Erythroblast (primary cell): ENCODE measurements around the gene MEIS1.

Experiments used
- GATA1 ChIP-seq: IDR thresholded peaks from 2 replicates; pipeline ENCODE4 v1.6.1; 2011; ENCODE audit warnings: low read depth, mild to moderate bottlenecking, control low read depth, low read length, moderate library complexity
- POLR2A ChIP-seq: IDR thresholded peaks from 2 replicates; pipeline ENCODE4 v1.6.1; 2011; ENCODE audit warnings: mild to moderate bottlenecking, low read length

- TF ChIP-seq POLR2A (no peak), GATA1 (no peak)
Observed at GRCh38 chr2:66568650-66569300, 133.8 kb downstream of the MEIS1 start.
